Jurkat, Clone E6-1 (cell line): ENCODE data around the gene RTEL1.
A peak's percentile ranks its signal among the peaks of the same experiment; 100 is the strongest.
"Not testable (repeated sequence)": the region's sequence is repeated elsewhere in the genome, so short reads cannot be mapped to it uniquely, and the experiment has no call there.

ENCODE experiments used
- DNase-seq: peaks from one replicate; pipeline ENCODE4 v3.0.0-alpha.2; 2011; ENCODE audit warnings: low read depth, low spot score
- H3K4me3 ChIP-seq: 2 replicates; pipeline ENCODE4 v1.5.1; 2011; ENCODE audit warnings: mild to moderate bottlenecking, low read length, control low read depth, moderate library complexity

RTEL1 gene

GRCh38 chr20:63643946-63644345, 14.2 kb upstream of the RTEL1 start:
- no peak overlapping the region for H3K4me3 ChIP-seq
- no peak for DNase-seq

DNA sequence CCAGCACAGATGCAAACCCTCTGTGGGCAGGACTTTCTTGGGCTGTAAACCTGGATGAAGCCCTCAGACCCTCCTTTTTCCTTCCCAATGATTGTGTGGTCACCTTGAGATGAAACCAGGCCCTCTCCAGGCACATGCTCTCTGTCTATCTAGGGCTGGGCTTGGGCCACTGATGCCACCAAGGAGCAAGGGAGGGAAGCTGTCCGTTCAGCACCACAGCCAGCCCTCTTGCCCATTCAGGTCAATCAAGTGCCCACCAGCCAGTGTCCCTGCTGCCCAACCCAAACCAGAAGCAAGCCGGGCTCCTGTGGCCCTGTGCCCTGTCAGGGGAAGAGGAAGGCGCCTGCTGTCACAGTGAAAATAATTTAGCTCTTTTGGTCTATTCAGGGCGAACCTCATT, 12.9 kb upstream of the RTEL1 start:
- no peak overlapping the region for H3K4me3 ChIP-seq
- no peak for DNase-seq

GRCh38 chr20:63648190-63648589, 9.9 kb upstream of the RTEL1 start:
- H3K4me3 ChIP-seq = no peak overlapping the region
- no peak for DNase-seq

DNA sequence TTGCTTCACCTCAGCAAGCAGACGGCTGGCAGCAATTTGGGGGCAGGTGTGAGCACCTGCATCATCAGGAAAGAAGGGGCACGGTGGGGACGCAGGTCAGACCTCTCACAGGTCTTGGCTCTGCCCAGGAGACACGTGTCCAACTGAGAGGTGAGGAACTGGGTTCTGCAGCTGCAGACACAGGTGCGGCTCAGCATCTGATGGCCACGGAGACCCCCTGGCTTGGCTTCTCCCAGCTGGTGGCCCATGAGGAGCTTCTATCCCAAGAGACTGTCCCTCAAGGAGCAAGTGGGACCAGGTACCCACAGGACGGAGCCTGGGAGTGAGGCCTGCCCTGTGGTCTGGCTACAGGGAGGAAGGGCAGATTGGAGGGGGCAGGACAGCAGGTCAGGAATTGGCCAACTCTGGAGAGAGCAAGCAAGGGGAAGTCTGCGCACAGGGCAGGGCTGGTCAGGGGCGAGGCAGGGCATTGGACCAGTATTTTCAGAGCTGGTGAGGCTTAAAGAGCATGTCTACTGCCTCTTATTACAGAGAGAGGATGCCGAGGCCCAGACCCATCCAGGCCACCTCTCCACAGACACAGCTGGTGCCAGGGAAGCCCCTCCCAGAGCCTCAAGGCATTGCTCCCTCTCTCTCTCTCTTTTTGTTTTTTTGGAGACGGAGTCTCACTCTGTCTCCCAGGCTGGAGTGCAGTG, 9.1 kb upstream of the RTEL1 start:
- H3K4me3 ChIP-seq = no peak overlapping the region
- DNase-seq = no peak

DNA sequence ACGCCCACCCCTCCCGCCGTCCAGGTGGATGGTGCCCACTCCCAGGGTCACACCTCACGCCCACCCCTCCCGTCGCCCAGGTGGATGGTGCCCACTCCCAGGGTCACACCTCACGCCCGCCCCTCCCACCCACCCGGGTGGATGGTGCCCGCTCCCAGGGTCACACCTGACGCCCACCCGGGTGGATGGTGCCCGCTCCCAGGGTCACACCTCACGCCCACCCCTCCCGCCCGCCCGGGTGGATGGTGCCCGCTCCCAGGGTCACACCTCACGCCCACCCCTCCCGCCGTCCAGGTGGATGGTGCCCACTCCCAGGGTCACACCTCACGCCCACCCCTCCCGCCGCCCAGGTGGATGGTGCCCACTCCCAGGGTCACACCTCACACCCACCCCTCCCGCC, 7.6 kb upstream of the RTEL1 start:
- DNase-seq, H3K4me3 ChIP-seq: not testable (repeated sequence)

- peak overlapping the region; percentile 64 for H3K4me3 ChIP-seq
- no peak for DNase-seq
Observed at GRCh38 chr20:63651942-63652191, 6.2 kb upstream of the RTEL1 start.

- DNase-seq = no peak
- peak overlapping the region; percentile 64 for H3K4me3 ChIP-seq
Observed at GRCh38 chr20:63652192-63652980, 5.7 kb upstream of the RTEL1 start.

- peak within 1 kb of the TSS; percentile 64 for H3K4me3 ChIP-seq
- DNase-seq = peak; percentile 89
Observed at GRCh38 chr20:63653041-63653973, 4.8 kb upstream of the RTEL1 start, which contains the start of gene STMN3. STMN3 (minus strand) TSS chr20:63653424; CDS start chr20:63653345, 79 bp downstream.

DNA sequence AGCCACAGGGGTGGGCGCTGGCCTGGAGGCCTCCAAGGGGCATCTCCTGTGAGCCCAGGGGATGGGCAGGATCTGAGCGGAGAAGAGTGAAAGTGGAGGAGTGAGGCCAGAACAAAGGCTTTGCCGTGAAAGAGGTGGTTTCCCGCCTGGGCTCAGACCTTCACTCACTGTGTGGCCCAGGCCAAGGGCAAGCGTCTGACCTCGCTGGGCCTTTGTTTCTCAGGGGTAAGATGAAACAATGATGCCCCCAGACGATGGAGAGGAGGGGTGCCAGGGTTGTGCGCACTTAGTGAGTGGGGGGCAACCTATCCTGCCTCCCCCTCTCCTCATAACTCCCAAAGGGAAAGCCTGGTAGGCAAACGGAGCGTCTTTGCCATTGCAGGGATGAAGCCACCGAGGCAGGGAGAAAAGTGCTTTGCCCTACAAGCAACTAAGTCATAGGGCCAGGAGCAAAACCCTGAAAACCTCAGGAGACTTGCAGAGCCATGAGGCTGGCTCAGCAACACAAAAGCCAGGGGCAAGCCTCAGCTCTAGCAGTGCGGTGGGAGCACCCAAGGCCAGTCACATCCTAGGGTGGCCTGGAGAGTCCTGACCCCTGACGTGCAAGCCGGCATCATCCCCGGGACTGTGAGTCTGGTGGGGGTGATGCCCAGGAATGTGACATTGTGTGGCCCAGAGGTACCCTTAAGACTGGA, 4.0 kb upstream of the RTEL1 start:
- H3K4me3 ChIP-seq = peak overlapping the region; percentile 60
- DNase-seq = no peak

DNA sequence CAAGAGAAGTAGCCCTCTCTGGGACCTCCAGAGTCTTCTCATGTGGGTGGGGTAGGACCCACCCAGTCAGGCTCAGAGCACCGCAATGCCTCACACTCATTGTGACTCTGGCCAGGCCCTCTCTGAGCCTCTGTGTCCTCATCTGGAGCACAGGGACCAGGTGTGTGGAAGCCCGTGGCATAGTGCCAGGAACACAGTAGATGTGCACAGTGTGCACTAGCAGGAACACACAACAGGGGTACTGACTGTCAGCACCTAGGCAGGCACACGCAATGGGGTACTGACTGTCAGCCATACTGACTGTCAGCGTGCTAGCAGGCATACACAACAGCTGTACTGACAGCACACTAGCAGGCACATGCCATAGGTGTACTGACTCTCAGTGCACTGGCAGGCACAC, 2.9 kb upstream of the RTEL1 start:
- H3K4me3 ChIP-seq = no peak overlapping the region
- DNase-seq = no peak

DNA sequence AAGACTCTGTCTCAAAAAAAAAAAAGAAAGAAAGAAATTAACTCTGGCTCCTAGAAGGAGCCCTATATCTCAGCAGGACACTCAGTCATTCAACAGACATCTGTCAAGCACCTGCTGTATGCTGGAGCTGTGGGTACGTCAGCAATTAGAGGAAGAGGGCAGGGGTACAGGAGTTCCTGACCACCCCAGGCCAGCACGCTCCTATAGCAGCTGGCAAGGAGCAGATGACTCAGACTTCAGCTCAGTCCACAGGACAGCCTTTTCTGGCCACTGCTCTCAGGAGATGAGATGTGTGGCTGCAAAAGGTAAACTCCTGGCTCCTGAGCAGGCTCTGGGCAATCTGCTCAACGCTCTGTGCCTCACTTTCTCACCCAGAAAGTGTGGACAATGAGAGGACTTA, 1.7 kb upstream of the RTEL1 start:
- no peak overlapping the region for H3K4me3 ChIP-seq
- no peak for DNase-seq

- no peak for DNase-seq
- peak overlapping the region; percentile 97 for H3K4me3 ChIP-seq
Observed at GRCh38 chr20:63657260-63657936, 714 bp upstream of the RTEL1 start.

DNA sequence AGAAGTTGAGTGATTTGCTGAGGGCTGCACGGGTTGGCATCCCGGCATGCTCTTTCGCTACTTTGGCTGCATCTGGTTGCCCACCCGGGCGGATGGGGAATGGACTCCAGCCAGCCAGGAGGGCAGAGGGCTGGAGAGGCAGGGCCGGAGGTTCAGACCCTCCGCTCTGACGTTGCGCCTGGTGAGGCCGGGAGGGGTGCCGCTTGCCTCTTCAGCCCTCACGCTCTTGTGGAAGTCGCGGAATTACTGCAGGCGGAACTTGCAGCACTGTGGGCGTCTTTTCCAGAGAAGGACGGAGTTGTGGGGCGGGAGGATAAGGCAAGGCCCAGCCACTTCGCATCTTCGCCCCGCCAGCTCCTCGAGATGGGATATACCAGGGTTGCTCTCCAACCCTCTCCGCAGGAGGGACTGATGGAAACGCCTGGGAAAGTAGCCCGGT, 656 bp downstream of the RTEL1 start:
- no peak for DNase-seq
- peak overlapping the region; percentile 97 for H3K4me3 ChIP-seq

DNA sequence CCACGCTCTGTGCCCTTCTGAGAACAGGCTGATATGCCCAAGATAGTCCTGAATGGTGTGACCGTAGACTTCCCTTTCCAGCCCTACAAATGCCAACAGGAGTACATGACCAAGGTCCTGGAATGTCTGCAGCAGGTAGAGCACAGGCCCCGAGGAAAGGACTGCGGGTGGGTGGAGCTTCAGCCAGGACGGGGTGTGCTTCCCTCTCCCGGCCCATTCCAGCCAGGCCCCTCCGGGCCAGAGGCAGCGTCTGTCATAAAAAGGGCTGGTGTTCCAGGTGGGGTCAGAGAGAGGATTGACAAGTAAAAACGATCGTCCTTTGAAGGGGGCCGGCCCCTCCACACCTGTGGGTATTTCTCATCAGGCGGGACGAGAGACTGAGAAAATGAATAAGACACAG, 1.3 kb downstream of the RTEL1 start:
- H3K4me3 ChIP-seq = peak overlapping the region; percentile 97
- no peak for DNase-seq

GRCh38 chr20:63660174-63660573, 2.1 kb downstream of the RTEL1 start:
- DNase-seq, H3K4me3 ChIP-seq: not testable (repeated sequence)

GRCh38 chr20:63660622-63661021, 2.5 kb downstream of the RTEL1 start:
- no peak overlapping the region for H3K4me3 ChIP-seq
- no peak for DNase-seq

- no peak overlapping the region for H3K4me3 ChIP-seq
- no peak for DNase-seq
Observed at GRCh38 chr20:63661108-63661507, 3.0 kb downstream of the RTEL1 start.

DNA sequence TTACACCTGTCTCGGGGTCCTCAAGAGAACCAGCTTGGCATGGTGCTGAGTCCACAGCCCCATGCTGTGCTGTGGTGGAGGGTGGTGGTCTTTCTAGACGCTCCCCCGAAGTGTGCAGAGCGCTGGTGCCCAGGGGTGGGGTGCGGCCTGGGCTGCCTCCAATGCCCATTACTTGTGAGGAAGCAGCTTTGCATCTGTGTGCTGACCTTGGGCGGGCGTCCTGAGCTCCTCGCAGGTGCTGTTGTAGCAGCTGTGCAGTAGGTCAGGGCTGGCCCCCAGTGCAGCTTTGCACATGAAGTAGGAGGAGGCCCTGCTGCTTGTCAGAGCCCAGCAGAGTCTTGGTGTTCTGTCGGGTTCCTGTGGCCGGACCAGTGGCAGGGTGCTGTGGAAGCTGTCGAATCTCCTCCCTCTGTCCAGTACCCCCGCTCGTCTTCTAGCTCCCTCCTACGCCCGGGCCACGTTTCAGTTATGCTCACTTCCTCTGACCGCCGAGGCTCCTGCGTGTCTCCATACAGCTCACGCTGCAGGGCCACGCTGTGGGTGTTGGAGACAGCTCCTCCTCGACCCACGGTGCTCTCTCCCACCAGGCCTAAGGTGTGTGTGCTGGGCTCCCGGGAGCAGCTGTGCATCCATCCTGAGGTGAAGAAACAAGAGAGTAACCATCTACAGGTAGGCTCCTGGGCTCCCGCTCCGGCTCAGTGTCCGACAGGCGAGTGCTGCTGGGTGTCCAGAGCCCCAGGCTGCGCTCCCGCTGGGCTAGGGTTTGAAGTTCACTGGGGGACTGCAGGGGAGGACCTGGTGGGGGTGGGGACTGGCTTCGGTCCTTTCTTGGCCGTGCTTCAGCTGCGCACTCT, 4.1 kb downstream of the RTEL1 start:
- DNase-seq = no peak
- H3K4me3 ChIP-seq = no peak overlapping the region
